Liver (tissue), 9 donors: Measurements from ENCODE around the gene RPL36AL. TPM values are rescaled to one million over a fixed set of nuclear protein-coding genes. Genes with fewer than 3 reads are reported as not detected.

Experiments used
- DNase-seq: peaks from one replicate; pipeline ENCODE4 v3.0.0-alpha.2; 2017; ENCODE audit warnings: low spot score
- H3K27ac ChIP-seq, 2 donors: one replicate each; pipeline ENCODE4 v1.7.0; 2013; ENCODE audit warnings: inconsistent platforms in 2 of 2, low read length in 2 of 2, control low read depth in 1 of 2, low read depth in 1 of 2, mild to moderate bottlenecking in 1 of 2
- H3K27me3 ChIP-seq, 4 donors: one replicate each; pipeline versions ENCODE4 v1.6.1 to v1.7.0; 2013; ENCODE audit warnings: low read length in 3 of 4, inconsistent platforms in 1 of 4, mild to moderate bottlenecking in 1 of 4, moderate library complexity in 1 of 4; ENCODE audit not compliant: control insufficient read depth in 4 of 4, insufficient read depth in 4 of 4
- H3K36me3 ChIP-seq, 4 donors: one replicate each; pipeline versions ENCODE4 v1.6.1 to v1.7.0; 2013; ENCODE audit warnings: low read length in 3 of 4, mild to moderate bottlenecking in 3 of 4, low read depth in 1 of 4, moderate library complexity in 1 of 4; ENCODE audit not compliant: control insufficient read depth in 4 of 4, insufficient read depth in 3 of 4
- H3K4me1 ChIP-seq, 4 donors: one replicate each; pipeline versions ENCODE4 v1.6.1 to v1.7.0; 2013; ENCODE audit warnings: low read length in 3 of 4, mild to moderate bottlenecking in 3 of 4, moderate library complexity in 1 of 4; ENCODE audit not compliant: control insufficient read depth in 4 of 4, insufficient read depth in 4 of 4
- H3K4me3 ChIP-seq, 3 donors: one replicate each; pipeline versions ENCODE4 v1.6.1 to v1.7.0; 2013; ENCODE audit warnings: low read length in 3 of 3, control low read depth in 1 of 3, low read depth in 1 of 3, mild to moderate bottlenecking in 1 of 3
- H3K9ac ChIP-seq, 2 donors: one replicate each; pipeline ENCODE4 v1.7.0; 2013; ENCODE audit warnings: low read length in 2 of 2, mild to moderate bottlenecking in 2 of 2, moderate library complexity in 2 of 2, control low read depth in 1 of 2, low read depth in 1 of 2
- H3K9me3 ChIP-seq, 4 donors: one replicate each; pipeline versions ENCODE4 v1.6.1 to v1.7.0; 2013; ENCODE audit warnings: low read length in 3 of 4; ENCODE audit not compliant: control insufficient read depth in 4 of 4
- ATF3 ChIP-seq: IDR thresholded peaks from 2 replicates; pipeline ENCODE4 v1.6.1; 2016; ENCODE audit warnings: antibody characterized with exemption
- CTCF ChIP-seq: fragments of 150-350 bp; IDR thresholded peaks from 2 replicates; pipeline ENCODE4 v1.5.1; 2017; ENCODE audit warnings: improper control_type of control experiment, low read depth, low read length; ENCODE audit not compliant: missing input control
- EGR1 ChIP-seq, 2 donors: IDR thresholded peaks; 2 replicates each; pipeline ENCODE4 v1.6.1; 2016 to 2018; ENCODE audit warnings: antibody characterized with exemption in 2 of 2, low read depth in 2 of 2
- FOXA1 ChIP-seq: IDR thresholded peaks from 2 replicates; pipeline ENCODE4 v1.6.1; 2016; ENCODE audit warnings: antibody characterized with exemption
- GABPA ChIP-seq, 2 donors: IDR thresholded peaks in 1 of 2; conservative IDR thresholded peaks in 1 of 2; 2 replicates each; pipeline ENCODE4 v1.6.1; 2016; ENCODE audit warnings: antibody characterized with exemption in 2 of 2, mild to moderate bottlenecking in 1 of 2, moderate library complexity in 1 of 2
- HNF4A ChIP-seq, 2 donors: conservative IDR thresholded peaks; 2 replicates each; pipeline ENCODE4 v1.6.1; 2016; ENCODE audit warnings: antibody characterized with exemption in 2 of 2, mild to moderate bottlenecking in 2 of 2
- MAX ChIP-seq: IDR thresholded peaks from 2 replicates; pipeline ENCODE4 v1.6.1; 2016; ENCODE audit warnings: antibody characterized with exemption
- NR2F2 ChIP-seq: IDR thresholded peaks from 2 replicates; pipeline ENCODE4 v1.6.1; 2016; ENCODE audit warnings: antibody characterized with exemption
- RAD21 ChIP-seq, 2 donors: IDR thresholded peaks; 2 replicates each; pipeline ENCODE4 v1.6.1; 2016; ENCODE audit warnings: antibody characterized with exemption in 2 of 2, mild to moderate bottlenecking in 2 of 2
- REST ChIP-seq: IDR thresholded peaks from 2 replicates; pipeline ENCODE4 v1.6.1; 2016; ENCODE audit warnings: antibody characterized with exemption, mild to moderate bottlenecking
- RXRA ChIP-seq, 2 donors: IDR thresholded peaks; 2 replicates each; pipeline ENCODE4 v1.6.1; 2017 to 2018; ENCODE audit warnings: antibody characterized with exemption in 2 of 2, mild to moderate bottlenecking in 1 of 2
- SP1 ChIP-seq: IDR thresholded peaks from 2 replicates; pipeline ENCODE4 v1.6.1; 2018; ENCODE audit warnings: antibody characterized with exemption, mild to moderate bottlenecking
- TAF1 ChIP-seq: conservative IDR thresholded peaks from 2 replicates; pipeline ENCODE4 v1.6.1; 2016; ENCODE audit warnings: antibody characterized with exemption, mild to moderate bottlenecking
- YY1 ChIP-seq: IDR thresholded peaks from 2 replicates; pipeline ENCODE4 v1.6.1; 2016; ENCODE audit warnings: antibody characterized with exemption, mild to moderate bottlenecking
- ZBTB33 ChIP-seq: IDR thresholded peaks from 2 replicates; pipeline ENCODE4 v1.6.1; 2016; ENCODE audit warnings: antibody characterized with exemption
- WGBS: extraction: QIAGEN DNeasy Blood & Tissue Kit; methylation state at CpG from one replicate; pipeline ENCODE4 v1.1.7; 2013; 5-methylcytosine and 5-hydroxymethylcytosine counted together
- polyA plus RNA-seq, 2 donors: library from polyadenylated mRNA; stranded (reverse) in 1 of 2; unstranded in 1 of 2; fragments of 200-250 nt in 1 of 2; fragments of >200 nt in 1 of 2; fragmentation: Nextera tagmentation in 1 of 2; extraction: Ambion mirVana in 1 of 2; gene quantifications; one replicate each; pipeline versions ENCODE4 v1.2.1 to v1.2.3, GENCODE V29; 2013 to 2015
- total RNA-seq, 2 donors: library from RNA; depleted of rRNA; stranded (reverse); fragments of >200 nt; gene quantifications; one replicate each; pipeline ENCODE4 v1.2.3, GENCODE V29; 2014
- donor health status: healthy.
- donor health status: healthy.
- donor health status: healthy.
- donor health status: healthy.
- donor health status: healthy.

Gene RPL36AL
- total and polyA plus RNA-seq, 4 donors, result 110 to 268 (median 148) TPM

GRCh38 chr14:49623941-49624839, 3.8 kb upstream of the RPL36AL start:
- WGBS, result 39% methylated on average over 6 of the region's 6 CpGs
- no peaks in the 10 kb centered on the region for H3K27me3 ChIP-seq
- peak overlapping the region in 1 of 2 donors; percentile 69 for H3K9ac ChIP-seq
- H3K9me3 ChIP-seq, result no peaks in the 10 kb centered on the region
- H3K4me1 ChIP-seq, result peaks cover 2 to 39% (median 19%) of the 10 kb centered on the region in 4 donors
- H3K27ac ChIP-seq, result peak overlapping the region; percentile 17 to 93
- H3K4me3 ChIP-seq, result peak overlapping the region in 1 of 3 donors; percentile 28
- DNase-seq, result no peak
- TF ChIP-seq HNF4A (conservative IDR thresholded peaks at IDR 0.05) (peak; percentile 28 to 50), SP1 (peak; percentile 15), GABPA (IDR thresholded peaks at IDR 0.05 in 1 of 2, conservative IDR thresholded peaks at IDR 0.05 in 1 of 2) (no peak), CTCF (no peak), ZBTB33 (no peak), RXRA (IDR thresholded peaks at IDR 0.05) (no peak), ATF3 (no peak), REST (no peak), RAD21 (IDR thresholded peaks at IDR 0.05) (no peak), MAX (no peak), EGR1 (IDR thresholded peaks at IDR 0.05; ENCODE audit: low read depth in 2 of 2) (no peak)
- peaks cover 0 to 2% (median 0%) of the 10 kb centered on the region in 4 donors for H3K36me3 ChIP-seq

- DNase-seq, result no peak
- H3K9me3 ChIP-seq, result no peaks in the 10 kb centered on the region
- H3K4me3 ChIP-seq, result peak overlapping the region in 2 of 3 donors; percentile 6 to 28
- TF ChIP-seq TAF1 (no peak), YY1 (no peak), FOXA1 (no peak), EGR1 (IDR thresholded peaks at IDR 0.05; ENCODE audit: low read depth in 2 of 2) (no peak), MAX (no peak), ZBTB33 (no peak), ATF3 (no peak), RAD21 (IDR thresholded peaks at IDR 0.05) (no peak), NR2F2 (no peak), SP1 (no peak)
- H3K9ac ChIP-seq, result peak overlapping the region; percentile 58 to 69
- H3K27ac ChIP-seq, result peak overlapping the region; percentile 17 to 93
- no peaks in the 10 kb centered on the region for H3K27me3 ChIP-seq
- peaks cover 2 to 39% (median 21%) of the 10 kb centered on the region in 4 donors for H3K4me1 ChIP-seq
- WGBS, result 17% methylated on average over 3 of the region's 3 CpGs
- peaks cover 0 to 5% (median 1%) of the 10 kb centered on the region in 4 donors for H3K36me3 ChIP-seq
These were observed 3.0 kb upstream of the RPL36AL start for GRCh38 chr14:49623387-49623786.
